ENCODE data around the gene HOXD4.

HOXD4 gene

DNA sequence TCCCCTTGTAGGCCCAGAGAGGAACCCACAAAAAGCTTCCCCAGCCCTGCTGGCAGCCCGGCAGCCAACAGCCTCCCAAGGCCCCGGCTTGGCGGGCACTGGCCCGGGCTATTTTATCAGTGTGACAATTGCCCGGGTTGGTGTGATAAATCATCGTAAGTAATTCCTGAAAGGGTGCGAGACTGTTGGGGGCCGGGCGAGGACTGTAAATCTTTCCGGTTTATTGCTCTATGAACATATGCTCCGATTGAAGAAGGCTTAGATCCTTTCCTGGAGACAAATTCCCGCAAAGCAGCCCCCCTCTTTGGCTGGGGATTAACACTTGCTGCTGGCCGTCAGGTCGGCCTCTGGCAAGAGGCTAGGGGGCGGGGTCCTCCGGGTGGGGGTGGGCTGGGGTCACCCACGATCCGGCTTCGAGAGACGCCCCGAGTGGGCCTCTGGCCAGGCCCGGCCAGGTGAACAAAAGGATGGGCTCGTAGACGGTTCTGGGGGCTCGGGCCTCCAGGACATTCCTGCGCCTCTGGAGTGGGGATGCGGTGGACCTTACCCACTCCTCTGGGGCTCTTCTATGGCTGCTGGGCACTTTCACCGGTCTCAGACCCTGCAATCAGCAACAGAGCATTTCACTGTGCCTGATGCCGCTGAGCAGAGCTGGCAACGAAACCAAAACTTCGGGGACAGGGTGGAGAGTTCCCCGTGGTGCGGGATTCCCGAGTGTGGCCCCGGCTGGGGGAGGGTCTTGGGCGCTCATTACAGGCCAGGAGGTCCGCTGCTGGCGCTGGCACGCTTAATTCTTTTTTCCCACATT is 7.7 kb downstream of the HOXD4 start:
- DNase-seq, result no peak

DNA sequence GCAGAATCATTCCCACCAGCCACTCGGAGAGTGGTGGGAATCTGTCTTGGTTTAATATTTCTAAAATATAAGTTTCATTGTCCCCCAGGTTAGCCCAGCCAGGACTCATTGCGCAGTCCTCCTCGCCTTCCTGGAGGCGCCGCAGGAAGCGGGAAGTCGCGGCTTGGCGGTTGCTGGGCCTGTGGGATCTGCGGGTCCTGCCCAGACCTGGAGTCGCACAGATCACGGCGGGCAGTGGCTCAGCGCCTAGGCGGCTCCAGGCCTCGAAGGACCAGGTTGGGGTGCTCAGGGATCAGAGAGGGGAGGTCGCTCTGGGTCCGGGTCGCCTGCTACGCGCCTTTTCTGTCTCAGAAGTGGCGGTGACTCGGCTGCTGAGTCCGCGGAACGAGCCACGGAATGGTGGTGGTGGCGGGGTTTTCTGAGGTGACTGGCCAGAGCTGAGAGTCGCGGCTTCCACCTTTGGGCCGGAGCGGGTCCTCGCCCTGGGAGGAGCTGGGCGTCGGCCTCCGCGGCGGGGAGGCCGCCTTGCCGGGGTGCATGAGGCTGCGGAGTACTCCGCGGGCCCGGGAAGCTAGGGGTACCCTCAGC is 8.4 kb downstream of the HOXD4 start:
- no peak for DNase-seq

DNA sequence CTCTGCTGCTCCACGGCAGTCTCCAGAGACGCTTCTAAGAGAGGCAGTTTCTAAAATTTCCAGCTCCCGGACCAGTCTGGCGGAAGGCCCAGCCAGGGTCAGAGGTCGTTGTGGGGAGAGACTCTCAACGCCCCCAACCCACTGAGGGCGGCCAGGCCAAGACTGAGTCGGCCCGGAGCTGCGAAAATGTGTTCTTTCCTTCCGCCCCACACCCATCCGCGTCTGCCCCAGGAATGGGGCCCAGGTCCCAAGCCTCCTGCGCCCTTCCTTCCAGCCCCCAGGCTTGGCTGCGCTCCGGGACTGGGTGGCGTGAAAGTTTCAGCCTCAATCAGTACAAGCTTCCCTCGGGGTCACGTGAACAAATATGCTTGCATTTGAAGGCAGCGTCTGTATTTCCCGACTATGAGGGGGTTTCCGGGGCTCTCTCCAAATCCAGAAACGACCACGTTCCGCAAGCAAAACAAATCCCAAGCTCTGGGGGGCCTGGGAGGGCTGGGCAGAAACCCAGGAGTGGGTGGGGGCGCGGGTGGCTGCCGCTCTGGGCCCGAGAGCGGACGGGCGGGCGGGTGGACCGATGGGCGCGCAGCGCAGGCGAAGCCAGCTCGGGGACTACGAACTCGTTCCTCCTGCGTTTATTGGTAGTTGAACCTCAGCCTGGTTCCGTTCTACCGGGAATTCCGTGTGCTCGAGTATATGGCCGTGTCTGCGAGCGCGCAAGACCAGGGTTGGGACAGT is 9.1 kb downstream of the HOXD4 start:
- no peak for DNase-seq

DNA sequence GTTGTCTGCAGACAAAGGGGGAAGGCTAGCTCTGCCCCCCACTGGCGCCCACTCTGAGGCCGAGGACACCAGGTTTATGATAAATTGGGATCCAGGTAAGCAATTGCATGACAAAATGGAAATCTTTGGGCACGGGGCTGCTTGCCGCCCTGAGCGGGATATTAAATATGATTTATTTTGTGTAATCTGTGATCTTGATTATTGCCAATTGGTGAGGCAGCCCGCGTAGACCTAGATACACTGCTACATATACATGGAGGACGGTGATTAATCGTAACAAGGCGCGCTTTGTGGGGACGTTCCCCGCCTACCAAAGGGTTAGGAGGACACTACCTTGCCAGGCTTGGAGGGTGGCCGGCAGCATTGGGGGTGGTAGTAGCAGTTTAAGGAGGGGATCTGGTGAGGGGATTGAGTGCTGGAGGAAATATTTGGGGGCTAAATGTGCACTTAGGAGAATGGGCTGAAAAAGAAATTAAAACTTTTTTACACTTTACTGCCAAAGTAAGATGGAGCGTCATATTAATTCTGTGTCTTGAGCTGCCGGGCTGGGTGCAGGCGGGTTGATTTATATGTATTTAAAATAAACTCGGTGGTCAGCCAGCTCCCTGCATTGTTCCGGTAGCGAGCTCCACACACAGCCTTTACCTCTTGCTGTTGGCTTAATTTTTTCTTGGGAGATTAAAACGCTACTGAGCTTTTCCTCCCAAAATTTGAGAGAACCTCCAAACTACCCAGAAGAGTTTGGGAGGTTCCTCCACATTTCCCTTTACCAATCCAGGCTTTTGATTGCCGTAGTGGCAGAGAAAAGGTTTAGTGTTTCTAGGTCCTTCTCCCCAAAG is 9.9 kb downstream of the HOXD4 start:
- no peak for DNase-seq

DNA sequence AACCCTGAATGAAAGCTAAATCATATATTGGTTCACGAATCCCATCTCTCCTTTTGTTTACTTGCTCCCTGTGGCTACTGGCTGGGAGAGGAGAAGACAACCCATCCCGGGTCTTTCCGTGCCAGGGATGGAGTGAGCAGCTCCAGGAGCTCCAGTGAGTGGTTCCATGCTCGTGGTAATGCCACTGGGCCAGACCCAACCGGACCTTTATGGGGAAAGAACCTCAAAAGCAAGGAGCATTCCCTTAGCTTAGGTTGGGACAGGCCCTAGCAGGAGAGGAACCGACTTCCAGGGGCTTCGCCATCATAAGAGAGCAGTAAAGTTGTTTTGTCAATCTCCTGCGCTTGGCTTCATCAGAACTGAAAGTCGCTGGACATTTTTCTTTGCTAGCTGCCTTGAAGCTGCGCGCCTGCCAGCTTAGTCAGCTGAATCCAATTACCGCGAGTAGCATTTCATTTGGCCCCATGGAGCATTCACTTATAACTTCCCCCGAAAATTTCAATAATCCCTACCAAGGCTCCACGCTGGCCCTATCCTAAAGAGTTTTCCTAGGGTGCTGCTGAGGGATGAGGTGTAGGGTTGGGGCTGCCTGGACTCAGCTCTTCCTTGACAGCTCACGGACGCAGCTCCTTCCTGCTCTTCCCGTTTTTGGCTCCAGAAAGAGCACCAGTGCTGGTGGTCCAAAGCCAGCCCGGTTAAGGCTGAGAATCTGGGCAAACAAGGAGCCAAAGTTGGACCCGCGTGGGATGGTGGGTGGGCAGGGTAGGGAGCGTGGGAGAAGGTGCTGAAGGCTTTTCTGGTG is 10.7 kb downstream of the HOXD4 start:
- no peak for DNase-seq

DNA sequence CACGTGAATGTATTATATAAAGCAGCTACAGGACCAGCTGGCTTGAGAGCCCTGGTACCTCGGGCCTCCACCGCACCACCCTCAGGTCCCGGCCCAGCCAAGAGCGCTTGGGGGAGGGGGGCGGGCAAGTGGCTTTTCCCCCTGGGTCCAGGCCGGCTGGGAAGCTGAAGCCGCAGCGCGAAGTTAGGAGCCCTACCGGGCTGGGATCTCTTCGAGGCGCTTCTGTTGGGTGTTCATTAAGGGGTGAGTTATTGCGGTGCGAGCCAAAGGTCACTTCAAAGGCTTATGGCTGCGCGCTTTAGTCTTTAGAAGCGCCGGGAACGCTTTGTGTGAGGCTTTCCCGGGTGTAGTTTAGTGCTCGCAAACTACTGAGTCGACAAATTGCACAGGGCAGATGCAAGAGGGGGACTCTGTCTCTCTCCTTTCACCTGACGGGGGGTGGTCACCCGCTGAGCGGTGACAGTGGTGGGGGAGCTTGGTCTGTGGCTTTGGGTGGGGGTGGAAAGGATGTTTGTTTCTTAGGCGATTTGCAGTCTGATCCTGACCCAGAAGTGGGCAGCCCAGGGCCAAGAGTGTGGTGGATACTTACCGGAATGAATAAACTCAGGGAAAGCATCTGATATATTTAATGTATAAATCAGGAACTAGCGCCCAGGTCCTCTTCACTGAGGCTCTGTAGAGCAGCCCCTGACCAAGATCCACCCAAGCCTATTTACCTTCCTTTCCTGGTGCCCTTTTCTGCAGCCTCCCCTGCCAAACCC is 11.7 kb downstream of the HOXD4 start:
- DNase-seq, result no peak

DNA sequence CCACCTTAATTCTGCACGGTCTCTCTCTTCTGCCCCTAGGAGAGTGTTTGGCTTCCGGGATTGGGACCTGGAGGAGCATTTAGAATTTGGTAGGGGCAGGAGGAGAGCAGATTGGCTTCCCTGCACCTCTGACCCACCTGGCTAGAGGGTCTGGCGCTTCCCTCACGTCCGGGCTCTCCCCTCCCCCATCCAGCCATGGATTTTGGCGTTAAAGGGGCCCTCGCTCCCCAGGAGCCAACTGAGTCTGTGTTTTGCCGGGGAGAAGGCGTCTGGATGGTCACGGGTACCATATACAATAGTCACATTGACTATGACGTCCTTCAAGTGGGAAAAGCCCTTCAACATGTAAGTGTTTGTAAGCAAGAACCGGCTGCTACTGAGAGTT is 12.3 kb downstream of the HOXD4 start:
- DNase-seq, result no peak

DNA sequence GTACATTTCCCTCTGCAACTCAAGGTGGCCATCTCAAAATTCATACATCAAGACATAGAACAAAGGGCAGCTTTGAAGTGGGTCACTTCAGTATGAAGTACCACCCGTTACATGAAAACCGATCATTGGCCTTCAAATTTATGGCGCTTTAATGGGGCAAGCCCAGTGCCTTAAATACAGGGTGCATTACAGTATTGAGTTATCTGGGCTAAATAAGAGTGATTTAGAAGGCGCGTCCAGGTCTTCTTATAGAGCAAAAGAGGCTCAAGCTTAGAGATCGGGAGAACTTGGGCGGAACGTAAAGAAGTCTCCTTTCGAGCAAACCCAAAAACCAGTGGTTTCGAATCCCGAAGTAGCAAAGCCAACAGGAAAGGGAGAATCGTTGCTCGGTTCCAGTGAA is 12.9 kb downstream of the HOXD4 start:
- DNase-seq, result no peak

DNA sequence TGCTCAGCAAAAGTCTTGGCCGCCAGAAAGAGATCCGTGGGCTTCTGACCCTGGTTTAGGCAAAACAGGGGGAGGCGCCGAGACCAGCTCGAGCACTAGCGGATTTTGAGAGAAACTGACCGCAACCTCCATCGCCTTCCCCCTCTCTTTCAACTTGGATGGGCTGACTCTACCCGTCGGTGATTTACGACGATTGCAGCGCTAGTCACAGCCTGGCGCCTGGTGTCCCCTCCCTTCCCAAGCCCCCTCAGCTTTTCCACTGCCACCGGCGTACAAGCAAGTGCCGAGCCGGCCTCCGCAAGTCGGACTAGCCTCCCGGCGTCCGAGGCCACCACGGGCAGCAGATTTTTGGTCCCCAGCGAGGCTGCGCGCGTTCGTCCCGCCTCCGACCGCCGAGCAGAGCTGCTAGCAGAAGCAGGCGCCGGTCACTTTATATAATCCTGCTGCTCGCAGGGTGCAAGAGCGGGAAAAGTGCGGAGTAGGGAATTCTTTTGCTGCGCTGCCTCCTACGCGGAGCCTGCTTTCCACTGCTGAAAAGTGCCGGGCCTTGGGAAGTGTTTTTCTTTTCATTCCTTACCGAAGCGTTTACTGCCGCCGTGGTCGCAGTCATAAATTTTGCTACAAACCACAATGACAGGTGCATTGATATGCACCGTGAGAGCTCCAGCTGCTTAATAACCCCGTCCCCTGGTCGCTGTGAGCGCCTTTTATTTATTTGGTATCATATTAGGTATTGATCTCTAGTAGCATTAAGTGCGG is 13.4 kb downstream of the HOXD4 start:
- no peak for DNase-seq

DNA sequence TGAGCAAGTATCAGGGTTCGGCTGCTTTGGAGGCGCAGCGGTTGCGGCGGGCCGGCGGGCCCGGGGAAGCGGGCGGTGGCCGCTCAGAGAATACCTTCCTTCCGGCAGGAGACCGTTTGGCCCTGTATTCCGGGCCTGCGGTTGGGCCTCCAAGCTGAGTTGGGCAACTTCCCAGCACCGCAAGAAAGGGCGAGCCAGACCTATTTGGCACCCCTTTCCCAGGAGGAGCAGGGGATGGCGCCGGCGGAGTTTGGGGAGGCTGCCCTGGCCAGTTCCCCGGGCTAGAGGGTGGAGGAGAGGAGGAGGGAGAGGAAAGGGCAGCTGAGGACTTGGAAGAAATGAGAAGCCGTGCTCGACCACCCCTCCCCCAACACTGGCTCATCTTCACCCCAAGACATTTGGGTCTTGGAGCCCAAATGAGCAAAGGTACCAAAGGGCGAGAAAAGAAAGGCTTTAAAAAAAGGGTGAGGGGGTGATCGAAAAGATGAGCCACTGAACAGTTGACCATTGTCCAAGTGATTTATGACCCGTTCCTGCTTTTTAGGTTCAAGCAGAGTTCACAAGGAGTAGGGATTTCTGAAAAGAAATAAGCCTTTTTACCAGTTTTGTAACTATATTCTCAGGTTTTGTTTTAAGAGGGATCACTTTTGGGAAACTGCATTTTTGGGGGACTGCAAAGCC is 14.2 kb downstream of the HOXD4 start:
- DNase-seq, result no peak

DNA sequence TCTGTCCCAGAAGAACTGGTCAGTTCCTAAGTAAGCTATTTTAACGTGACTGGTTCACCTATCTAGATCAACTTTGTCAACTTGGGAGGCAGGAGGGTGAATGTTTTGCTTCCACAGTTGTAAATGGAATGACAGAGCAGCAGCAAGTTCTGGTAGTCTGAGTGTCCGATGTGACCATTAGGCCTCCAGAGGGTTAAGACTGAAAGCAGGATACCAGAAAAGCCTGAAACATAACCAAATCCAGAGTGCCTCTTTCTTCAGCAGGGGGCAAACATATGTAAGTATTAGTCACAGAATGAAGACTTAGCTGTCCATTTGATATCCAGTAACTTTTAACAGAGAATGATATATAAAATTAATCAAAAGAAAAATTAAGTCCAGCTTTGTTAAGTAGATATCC is 14.9 kb downstream of the HOXD4 start:
- DNase-seq, result no peak

DNA sequence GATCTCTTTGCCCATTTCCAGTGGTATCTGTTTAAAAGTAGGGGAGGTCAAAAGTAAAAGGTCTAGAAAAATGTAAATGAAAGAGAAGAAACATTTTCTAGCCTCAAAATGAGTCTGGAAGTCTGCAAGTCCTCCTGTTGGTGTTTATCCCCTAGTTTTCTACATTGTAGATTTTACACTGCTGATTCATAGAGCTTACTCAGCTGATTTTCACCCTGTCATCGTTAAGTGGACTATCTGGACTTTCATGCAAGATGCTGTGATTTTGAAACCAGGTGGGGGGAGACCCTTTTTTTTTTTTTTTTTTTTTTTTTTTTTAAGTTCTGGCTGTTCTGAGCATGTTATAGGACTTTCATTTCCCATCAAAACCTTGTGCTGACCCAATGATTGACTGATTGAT is 16.0 kb downstream of the HOXD4 start:
- no peak for DNase-seq

DNA sequence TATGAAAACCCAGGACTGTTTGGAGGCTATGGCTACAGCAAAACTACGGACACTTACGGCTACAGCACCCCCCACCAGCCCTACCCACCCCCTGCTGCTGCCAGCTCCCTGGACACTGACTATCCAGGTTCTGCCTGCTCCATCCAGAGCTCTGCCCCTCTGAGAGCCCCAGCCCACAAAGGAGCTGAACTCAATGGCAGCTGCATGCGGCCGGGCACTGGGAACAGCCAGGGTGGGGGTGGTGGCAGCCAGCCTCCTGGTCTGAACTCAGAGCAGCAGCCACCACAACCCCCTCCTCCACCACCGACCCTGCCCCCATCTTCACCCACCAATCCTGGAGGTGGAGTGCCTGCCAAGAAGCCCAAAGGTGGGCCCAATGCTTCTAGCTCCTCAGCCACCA is 17.8 kb downstream of the HOXD4 start:
- no peak for DNase-seq

DNA sequence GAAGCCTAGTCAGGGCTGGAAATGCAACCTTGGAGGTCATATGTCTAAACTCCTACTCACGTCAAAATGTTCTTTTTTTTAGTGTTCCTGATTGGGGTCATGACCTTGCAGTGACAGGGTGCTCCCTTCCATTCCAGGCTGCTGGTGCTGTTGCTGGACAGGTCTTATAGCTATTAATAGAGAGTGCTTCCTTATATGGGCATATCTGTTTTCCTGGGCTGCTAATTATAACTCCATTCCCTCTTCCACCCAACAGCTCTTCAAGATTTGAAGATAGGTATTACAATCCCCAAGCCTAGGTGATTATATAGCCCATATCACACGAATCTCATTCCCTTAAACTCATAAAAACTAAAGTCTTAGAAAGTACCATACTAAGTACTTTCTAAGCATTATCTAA is 18.4 kb downstream of the HOXD4 start:
- no peak for DNase-seq

DNA sequence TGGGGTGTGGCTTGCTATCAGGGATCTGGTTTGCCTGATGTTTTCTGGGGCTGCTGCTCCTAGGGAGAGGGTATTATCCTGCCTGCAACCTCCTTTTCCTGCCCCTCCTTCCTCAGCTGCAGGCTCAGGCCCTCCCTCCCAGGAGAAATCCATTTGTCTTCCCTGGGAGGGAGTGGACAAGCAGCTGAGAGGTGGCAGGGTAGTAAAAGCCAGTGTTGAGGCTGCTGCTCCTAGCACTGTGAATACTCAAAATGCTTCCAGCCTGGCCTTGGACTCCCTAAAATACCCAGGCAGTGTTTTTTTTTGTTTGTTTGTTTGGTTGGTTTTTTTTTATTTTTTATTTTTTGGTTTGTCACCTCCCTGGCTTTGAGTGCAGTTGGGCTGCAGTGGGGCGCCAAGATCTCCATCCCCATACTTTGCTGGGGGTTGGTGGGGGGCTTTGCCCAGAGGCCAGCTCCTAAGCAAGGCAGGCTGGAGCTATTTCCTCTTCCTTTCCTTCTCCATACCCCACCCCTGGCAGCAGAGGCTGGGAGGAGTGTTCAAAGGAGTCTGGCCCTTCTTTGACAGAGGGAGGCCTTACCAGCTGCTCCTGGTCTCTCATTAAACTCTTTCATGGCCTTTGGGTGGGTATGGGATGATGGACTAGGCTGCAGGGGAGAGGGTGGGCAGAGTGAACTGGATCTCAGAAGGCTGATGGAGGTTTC is 19.4 kb downstream of the HOXD4 start:
- no peak for DNase-seq

DNA sequence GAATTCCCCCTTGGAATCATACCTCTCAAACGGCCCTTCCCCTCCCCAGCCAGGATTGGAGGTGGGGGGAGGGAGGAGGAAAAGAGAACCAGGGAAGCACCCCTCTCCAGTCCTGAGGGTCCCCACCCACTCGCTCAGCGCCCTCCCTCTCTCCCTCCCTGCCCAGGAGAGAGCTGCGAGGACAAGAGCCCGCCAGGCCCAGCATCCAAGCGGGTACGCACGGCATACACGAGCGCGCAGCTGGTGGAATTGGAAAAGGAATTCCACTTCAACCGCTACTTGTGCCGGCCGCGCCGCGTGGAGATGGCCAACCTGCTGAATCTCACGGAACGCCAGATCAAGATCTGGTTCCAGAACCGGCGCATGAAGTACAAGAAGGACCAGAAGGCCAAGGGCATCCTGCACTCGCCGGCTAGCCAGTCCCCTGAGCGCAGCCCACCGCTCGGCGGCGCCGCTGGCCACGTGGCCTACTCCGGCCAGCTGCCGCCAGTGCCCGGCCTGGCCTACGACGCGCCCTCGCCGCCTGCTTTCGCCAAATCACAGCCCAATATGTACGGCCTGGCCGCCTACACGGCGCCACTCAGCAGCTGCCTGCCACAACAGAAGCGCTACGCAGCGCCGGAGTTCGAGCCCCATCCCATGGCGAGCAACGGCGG is 20.1 kb downstream of the HOXD4 start:
- DNase-seq, result no peak

DNA sequence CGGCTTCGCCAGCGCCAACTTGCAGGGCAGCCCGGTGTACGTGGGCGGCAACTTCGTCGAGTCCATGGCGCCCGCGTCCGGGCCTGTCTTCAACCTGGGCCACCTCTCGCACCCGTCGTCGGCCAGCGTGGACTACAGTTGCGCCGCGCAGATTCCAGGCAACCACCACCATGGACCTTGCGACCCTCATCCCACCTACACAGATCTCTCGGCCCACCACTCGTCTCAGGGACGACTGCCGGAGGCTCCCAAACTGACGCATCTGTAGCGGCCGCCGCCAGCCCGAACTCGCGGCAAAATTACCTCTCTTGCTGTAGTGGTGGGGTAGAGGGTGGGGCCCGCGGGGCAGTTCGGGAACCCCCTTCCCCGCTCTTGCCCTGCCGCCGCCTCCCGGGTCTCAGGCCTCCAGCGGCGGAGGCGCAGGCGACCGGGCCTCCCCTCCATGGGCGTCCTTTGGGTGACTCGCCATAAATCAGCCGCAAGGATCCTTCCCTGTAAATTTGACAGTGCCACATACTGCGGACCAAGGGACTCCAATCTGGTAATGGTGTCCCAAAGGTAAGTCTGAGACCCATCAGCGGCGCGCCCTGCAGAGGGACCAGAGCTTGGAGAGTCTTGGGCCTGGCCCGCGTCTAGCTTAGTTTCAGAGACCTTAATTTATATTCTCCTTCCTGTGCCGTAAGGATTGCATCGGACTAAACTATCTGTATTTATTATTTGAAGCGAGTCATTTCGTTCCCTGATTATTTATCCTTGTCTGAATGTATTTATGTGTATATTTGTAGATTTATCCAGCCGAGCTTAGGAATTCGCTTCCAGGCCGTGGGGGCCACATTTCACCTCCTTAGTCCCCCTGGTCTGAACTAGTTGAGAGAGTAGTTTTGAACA is 20.9 kb downstream of the HOXD4 start:
- DNase-seq, result no peak
